ENCODE results near the gene TNS1. TPM values are rescaled to one million over a fixed set of nuclear protein-coding genes. Genes with fewer than 3 reads are reported as not detected.

TNS1 gene
- total RNA-seq, 1 experiment from 2014 or later: 4.5 TPM

DNA sequence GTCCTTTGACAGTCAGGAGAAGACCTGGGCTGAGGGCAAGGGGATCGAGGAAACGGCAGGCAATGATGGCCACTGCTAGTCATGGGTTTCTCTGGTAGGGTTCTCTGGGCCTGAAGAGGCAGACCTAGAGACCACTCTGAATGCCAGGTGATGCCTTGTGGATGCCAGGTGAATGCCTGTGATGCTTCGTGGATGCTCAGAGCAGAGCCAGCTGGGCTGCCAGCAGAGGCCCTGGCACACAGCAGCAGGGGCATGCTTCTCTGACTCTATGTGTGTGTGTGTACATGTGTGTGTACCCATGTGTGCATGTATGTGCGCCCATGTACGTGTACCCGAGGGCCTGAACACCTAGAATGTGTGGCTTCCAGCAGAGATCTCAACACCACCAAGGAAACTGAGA is 172.0 kb downstream of the TNS1 start:
- Mint-ChIP-seq H3K36me3 (no peaks in the 10 kb centered on the region), H3K4me1 (peaks cover 12% of the 10 kb centered on the region), H3K9me3 (no peaks in the 10 kb centered on the region; the same call in 1 of the 2 replicates), H3K27me3 (ENCODE audit: low read depth) (no peaks in the 10 kb centered on the region; the same call in 1 of the 2 replicates), H3K27ac (no peak overlapping the region), H3K4me3 (no peak overlapping the region)
- TF ChIP-seq IRF2 (CRISPR knock-in tag; IDR thresholded peaks at IDR 0.05; ENCODE audit: borderline replicate concordance, low read depth) (no peak), ZNF121 (CRISPR knock-in tag; IDR thresholded peaks at IDR 0.05) (no peak), JAZF1 (CRISPR knock-in tag; IDR thresholded peaks at IDR 0.05) (no peak)
- TF ChIP-seq, protein P1, sequence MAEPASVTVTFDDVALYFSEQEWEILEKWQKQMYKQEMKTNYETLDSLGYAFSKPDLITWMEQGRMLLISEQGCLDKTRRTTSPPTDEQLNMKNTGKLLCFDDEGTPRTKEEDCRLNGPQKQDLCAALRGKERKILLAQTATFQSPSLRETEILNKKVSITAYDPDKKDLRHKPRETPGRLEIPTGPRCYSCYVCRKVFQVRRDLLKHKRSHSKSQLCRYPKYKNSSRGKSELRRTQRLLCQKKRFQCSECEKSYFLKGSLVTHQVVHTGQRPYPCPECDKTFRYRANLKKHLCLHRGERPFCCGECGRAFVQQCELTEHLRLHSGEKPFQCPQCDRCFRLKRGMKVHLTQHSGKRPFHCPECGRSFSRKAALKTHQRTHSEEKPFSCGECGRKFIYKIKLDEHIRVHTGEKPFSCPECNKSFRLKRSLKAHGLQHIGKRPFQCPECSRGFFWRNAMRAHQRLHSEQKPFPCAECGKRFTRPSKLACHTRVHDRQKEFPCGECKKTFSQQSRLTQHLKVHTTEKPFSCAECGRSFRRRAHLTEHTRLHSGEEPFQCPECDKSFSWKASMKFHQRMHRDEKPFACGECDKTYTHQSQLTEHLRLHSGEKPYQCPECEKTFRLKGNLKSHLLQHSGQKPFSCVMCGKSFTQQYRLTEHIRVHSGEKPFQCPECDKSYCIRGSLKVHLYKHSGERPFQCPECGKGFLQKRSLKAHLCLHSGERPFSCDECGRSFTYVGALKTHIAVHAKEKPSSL (CRISPR knock-in tag; conservative IDR thresholded peaks at IDR 0.05): no peak
- ATAC-seq (no peak), DNase-seq (ENCODE audit: low spot score) (no peak)
- ChIA-PET POLR2A (no interaction called here), CTCF (interaction anchor here (1.4 kb wide), 1 partner anchor 45 kb away, joined by 3 read pairs; no protein-coding TSS in a partner anchor)

DNA sequence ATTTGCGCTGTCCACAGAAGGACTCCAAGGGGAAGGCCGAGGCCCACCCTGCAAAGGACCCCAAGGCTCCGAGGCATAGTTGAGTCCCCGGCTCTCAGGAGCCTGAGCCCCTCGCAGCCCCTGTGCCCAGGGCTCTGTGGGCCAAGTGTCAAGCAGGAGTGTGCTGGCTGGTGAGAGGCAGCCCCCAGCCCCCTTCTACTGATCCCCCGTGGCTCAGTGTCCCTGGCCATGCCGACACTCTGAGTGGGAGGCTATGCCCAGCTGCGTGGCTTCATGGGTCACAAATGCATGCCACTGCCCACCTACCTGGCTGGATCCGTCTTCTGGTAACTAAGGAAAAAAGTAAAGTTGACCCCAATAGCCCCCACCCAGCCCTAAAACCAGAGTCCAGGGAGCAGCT is 172.7 kb downstream of the TNS1 start:
- no peak overlapping the region for H3K27ac Mint-ChIP-seq
- ATAC-seq (no peak), DNase-seq (ENCODE audit: low spot score) (no peak)
- H3K36me3 Mint-ChIP-seq: no peaks in the 10 kb centered on the region
- H3K4me1 Mint-ChIP-seq: peaks cover 12% of the 10 kb centered on the region
- TF ChIP-seq ZSCAN18 (CRISPR knock-in tag; IDR thresholded peaks at IDR 0.05) (no peak), PRRX2 (CRISPR knock-in tag; IDR thresholded peaks at IDR 0.05) (no peak), ZNF281 (CRISPR knock-in tag; IDR thresholded peaks at IDR 0.05) (no peak), RORB (CRISPR knock-in tag; IDR thresholded peaks at IDR 0.05) (no peak), ZBTB21 (CRISPR knock-in tag; IDR thresholded peaks at IDR 0.05; ENCODE audit: borderline replicate concordance) (no peak)
- TF ChIP-seq, protein P1 (CRISPR knock-in tag; conservative IDR thresholded peaks at IDR 0.05): no peak
- no peaks in the 10 kb centered on the region; the same call in 1 of the 2 replicates for H3K27me3 Mint-ChIP-seq (ENCODE audit: low read depth)
- no peaks in the 10 kb centered on the region; the same call in 1 of the 2 replicates for H3K9me3 Mint-ChIP-seq
- CTCF ChIA-PET: interaction anchor here (1.4 kb wide), 1 partner anchor 41 kb away, joined by 5 read pairs; no protein-coding TSS in a partner anchor
- no peak overlapping the region for H3K4me3 Mint-ChIP-seq
- POLR2A ChIA-PET: no interaction called here

GRCh38 chr2:217829420-217829819 is 173.4 kb downstream of the TNS1 start:
- H3K4me3 Mint-ChIP-seq: no peak overlapping the region
- ChIA-PET CTCF (interaction anchor here (1.4 to 5.4 kb wide), 2 partner anchors 40 to 57 kb away, joined by 5 to 21 read pairs; no protein-coding TSS in a partner anchor), POLR2A (no interaction called here)
- H3K27ac Mint-ChIP-seq: peak overlapping the region; percentile 91; the same call in 1 of the 2 replicates
- H3K36me3 Mint-ChIP-seq: no peaks in the 10 kb centered on the region
- no peaks in the 10 kb centered on the region; the same call in 1 of the 2 replicates for H3K9me3 Mint-ChIP-seq
- H3K27me3 Mint-ChIP-seq (ENCODE audit: low read depth): no peaks in the 10 kb centered on the region; the same call in 1 of the 2 replicates
- DNase-seq (ENCODE audit: low spot score) (no peak), ATAC-seq (no peak)
- peaks cover 12% of the 10 kb centered on the region for H3K4me1 Mint-ChIP-seq
- no peak for TF ChIP-seq PREB (CRISPR knock-in tag; IDR thresholded peaks at IDR 0.05; ENCODE audit: borderline replicate concordance)
- TF ChIP-seq SMAD4 (CRISPR knock-in tag; IDR thresholded peaks at IDR 0.05): no peak
- no peak for TF ChIP-seq ATF3 (CRISPR knock-in tag; conservative IDR thresholded peaks at IDR 0.05)
- no peak for TF ChIP-seq FOXJ3 (CRISPR knock-in tag; IDR thresholded peaks at IDR 0.05; ENCODE audit: borderline replicate concordance)
- no peak for TF ChIP-seq PRDM15 (CRISPR knock-in tag; IDR thresholded peaks at IDR 0.05)
- no peak for TF ChIP-seq ZNF121 (CRISPR knock-in tag; IDR thresholded peaks at IDR 0.05)
- no peak for TF ChIP-seq SOX15 (CRISPR knock-in tag; IDR thresholded peaks at IDR 0.05)
- no peak for TF ChIP-seq FOXP1 (CRISPR knock-in tag; IDR thresholded peaks at IDR 0.05; ENCODE audit: borderline replicate concordance)

All from WTC11 (cell line).